Neural progenitor cell (in vitro differentiated cells): ENCODE data around the gene CFL1. TPM values are rescaled to one million over a fixed set of nuclear protein-coding genes. Genes with fewer than 3 reads are reported as not detected.
A peak's percentile ranks its signal among the peaks of the same experiment; 100 is the strongest.
"Not testable (repeated sequence)": the region's sequence is repeated elsewhere in the genome, so short reads cannot be mapped to it uniquely, and the experiment has no call there.

Source experiments
- DNase-seq: peaks from one replicate; pipeline ENCODE4 v3.0.0-alpha.2; 2016; ENCODE audit warnings: low spot score
- H2AFZ ChIP-seq: fragments of 200-600 bp; sonication (generic); replicated peaks from 2 replicates; pipeline ENCODE4 v1.6.1; 2016; ENCODE audit warnings: antibody characterized with exemption
- H3F3A ChIP-seq: fragments of 200-600 bp; sonication (generic); 2 replicates; pipeline ENCODE4 v1.6.1; 2016; ENCODE audit warnings: antibody characterized with exemption, low read depth
- H3K27ac ChIP-seq: fragments of 200-600 bp; sonication (generic); 2 replicates; pipeline ENCODE4 v1.5.1; 2016; ENCODE audit warnings: mild to moderate bottlenecking
- H3K27me3 ChIP-seq: fragments of 200-600 bp; sonication (generic); 2 replicates; pipeline ENCODE4 v1.6.1; 2016; ENCODE audit warnings: mild to moderate bottlenecking, moderate library complexity
- H3K36me3 ChIP-seq: fragments of 200-600 bp; sonication (generic); 2 replicates; pipeline ENCODE4 v1.5.1; 2016
- H3K4me1 ChIP-seq: fragments of 200-600 bp; sonication (generic); 2 replicates; pipeline ENCODE4 v1.6.1; 2016; ENCODE audit warnings: mixed run types
- H3K4me2 ChIP-seq: fragments of 200-600 bp; sonication (generic); 2 replicates; pipeline ENCODE4 v1.6.1; 2016
- H3K4me3 ChIP-seq: fragments of 200-600 bp; sonication (generic); 2 replicates; pipeline ENCODE4 v1.5.1; 2016
- H3K79me2 ChIP-seq: fragments of 200-600 bp; sonication (generic); 2 replicates; pipeline ENCODE4 v1.6.1; 2016; ENCODE audit warnings: low read depth
- H3K9ac ChIP-seq: fragments of 200-600 bp; sonication (generic); 2 replicates; pipeline ENCODE4 v1.6.1; 2016
- H3K9me3 ChIP-seq: fragments of 200-600 bp; sonication (generic); 2 replicates; pipeline ENCODE4 v1.5.1; 2016; ENCODE audit warnings: low read depth
- H4K20me1 ChIP-seq: fragments of 200-600 bp; sonication (generic); 2 replicates; pipeline ENCODE4 v1.6.1; 2016; ENCODE audit warnings: low read depth
- H3K27ac Mint-ChIP-seq: 3 replicates; pipeline ENCODE4 v1.8.0; 2021; ENCODE audit warnings: mixed read lengths
- H3K27me3 Mint-ChIP-seq: 2 replicates; pipeline ENCODE4 v1.8.0; 2022; ENCODE audit warnings: low read depth, mild to moderate bottlenecking, inconsistent platforms, moderate library complexity, mixed read lengths; ENCODE audit not compliant: insufficient read depth
- H3K36me3 Mint-ChIP-seq: 3 replicates; pipeline ENCODE4 v1.8.0; 2021; ENCODE audit warnings: mixed read lengths
- H3K4me1 Mint-ChIP-seq: 3 replicates; pipeline ENCODE4 v1.8.0; 2021; ENCODE audit warnings: mixed read lengths
- H3K4me3 Mint-ChIP-seq: 3 replicates; pipeline ENCODE4 v1.8.0; 2021; ENCODE audit warnings: mild to moderate bottlenecking, moderate library complexity, mixed read lengths
- H3K9me3 Mint-ChIP-seq: 3 replicates; pipeline ENCODE4 v1.8.0; 2020; ENCODE audit warnings: mixed read lengths
- CTCF ChIP-seq: fragments of 200-600 bp; sonication (generic); IDR thresholded peaks from 2 replicates; pipeline ENCODE4 v1.5.1; 2017; ENCODE audit warnings: antibody characterized with exemption, mild to moderate bottlenecking
- EZH2 ChIP-seq: fragments of 200-600 bp; sonication (generic); IDR thresholded peaks from 2 replicates; pipeline ENCODE4 v1.6.1; 2017; ENCODE audit warnings: antibody characterized with exemption, mild to moderate bottlenecking, moderate library complexity
- EZH2phosphoT487 ChIP-seq: fragments of 200-600 bp; sonication (generic); IDR thresholded peaks from 2 replicates; pipeline ENCODE4 v1.6.1; 2017; ENCODE audit warnings: antibody characterized with exemption
- total RNA-seq: library from RNA; depleted of rRNA; stranded (reverse); fragments of >200 nt; gene quantifications from 2 replicates; pipeline ENCODE4 v1.2.3, GENCODE V29; 2015; ENCODE audit warnings: low replicate concordance

CFL1 gene
- total RNA-seq, 1 donor from 2014 or later = 704 TPM

GRCh38 chr11:65850217-65851082, 7.5 kb downstream of the CFL1 start:
- no peak overlapping the region for H3K4me3 ChIP-seq
- Mint-ChIP-seq H3K4me3 (no peak overlapping the region), H3K9me3 (peaks cover 7% of the 10 kb centered on the region), H3K36me3 (peaks cover 31% of the 10 kb centered on the region), H3K4me1 (peaks cover 3% of the 10 kb centered on the region), H3K27ac (no peak overlapping the region), H3K27me3 (peaks cover 17% of the 10 kb centered on the region)
- no peak overlapping the region for H3K4me2 ChIP-seq
- peaks cover 18% of the 10 kb centered on the region for H4K20me1 ChIP-seq
- peaks cover under 1% of the 10 kb centered on the region for H3K36me3 ChIP-seq
- H3K79me2 ChIP-seq = peaks cover 18% of the 10 kb centered on the region
- H3K9me3 ChIP-seq = no peaks in the 10 kb centered on the region
- no peak overlapping the region for H3K9ac ChIP-seq
- TF ChIP-seq CTCF (no peak), EZH2 (no peak), EZH2phosphoT487 (no peak)
- no peak overlapping the region for H3K27ac ChIP-seq
- H3K4me1 ChIP-seq = no peaks in the 10 kb centered on the region
- DNase-seq = no peak
- no peaks in the 10 kb centered on the region for H3K27me3 ChIP-seq
- H2AFZ ChIP-seq = no peak overlapping the region
- H3F3A ChIP-seq = peaks cover 39% of the 10 kb centered on the region

- no peak overlapping the region for H2AFZ ChIP-seq
Measured at GRCh38 chr11:65849771-65850216, 8.2 kb downstream of the CFL1 start.

GRCh38 chr11:65849366-65849765, 8.6 kb downstream of the CFL1 start:
- Mint-ChIP-seq H3K9me3 (peaks cover 7% of the 10 kb centered on the region), H3K4me3 (peak overlapping the region; percentile 10)

More at GRCh38 chr11:65849771-65850216, 8.2 kb downstream of the CFL1 start:
- Histone ChIP-seq H3K4me2 (no peak overlapping the region), H3K27ac (peak overlapping the region; percentile 29), H3K79me2 (peaks cover 12% of the 10 kb centered on the region), H4K20me1 (peaks cover 12% of the 10 kb centered on the region), H3K4me3 (no peak overlapping the region), H3K27me3 (no peaks in the 10 kb centered on the region), H3F3A (peaks cover 32% of the 10 kb centered on the region), H3K4me1 (no peaks in the 10 kb centered on the region), H3K36me3 (no peaks in the 10 kb centered on the region), H3K9ac (no peak overlapping the region), H3K9me3 (no peaks in the 10 kb centered on the region)
- TF ChIP-seq CTCF = no peak
- no peak for TF ChIP-seq EZH2
- no peak for TF ChIP-seq EZH2phosphoT487
- H3K4me3 Mint-ChIP-seq = no peak overlapping the region
- no peak for DNase-seq
- H3K9me3 Mint-ChIP-seq = peaks cover 7% of the 10 kb centered on the region
- peaks cover 27% of the 10 kb centered on the region for H3K36me3 Mint-ChIP-seq
- H3K4me1 Mint-ChIP-seq = peaks cover 2% of the 10 kb centered on the region
- H3K27me3 Mint-ChIP-seq = peaks cover 17% of the 10 kb centered on the region
- H3K27ac Mint-ChIP-seq = no peak overlapping the region

GRCh38 chr11:65848693-65849092, 9.3 kb downstream of the CFL1 start:
- DNase-seq, H3K4me3 ChIP-seq, H3K27me3 Mint-ChIP-seq, H3K27ac ChIP-seq, H3K79me2 ChIP-seq, H3K27me3 ChIP-seq, H3K4me1 ChIP-seq, H3K4me3 Mint-ChIP-seq, H3K9me3 Mint-ChIP-seq, H2AFZ ChIP-seq, H3K9ac ChIP-seq, H3K27ac Mint-ChIP-seq, H3K36me3 ChIP-seq, H3K4me2 ChIP-seq, H3K9me3 ChIP-seq, H3K4me1 Mint-ChIP-seq, H4K20me1 ChIP-seq: not testable (repeated sequence)
- H3K36me3 Mint-ChIP-seq = peaks cover 16% of the 10 kb centered on the region
- peaks cover 22% of the 10 kb centered on the region for H3F3A ChIP-seq

More at GRCh38 chr11:65849366-65849765, 8.6 kb downstream of the CFL1 start:
- Histone ChIP-seq H4K20me1 (peaks cover 7% of the 10 kb centered on the region), H3K36me3 (no peaks in the 10 kb centered on the region), H3K4me1 (no peaks in the 10 kb centered on the region), H3K27me3 (no peaks in the 10 kb centered on the region), H2AFZ (no peak overlapping the region), H3K27ac (peak overlapping the region; percentile 29), H3K4me3 (no peak overlapping the region), H3F3A (peaks cover 28% of the 10 kb centered on the region), H3K79me2 (peaks cover 7% of the 10 kb centered on the region), H3K9me3 (no peaks in the 10 kb centered on the region), H3K9ac (no peak overlapping the region), H3K4me2 (no peak overlapping the region)
- Mint-ChIP-seq H3K36me3 (peaks cover 22% of the 10 kb centered on the region), H3K27me3 (peaks cover 13% of the 10 kb centered on the region), H3K4me1 (no peaks in the 10 kb centered on the region), H3K27ac (no peak overlapping the region)
- TF ChIP-seq EZH2 = no peak
- no peak for TF ChIP-seq CTCF
- TF ChIP-seq EZH2phosphoT487 = no peak
- no peak for DNase-seq
